PC-9 (cell line): ENCODE measurements around the gene NUDT16L1. TPM values are rescaled to one million over a fixed set of nuclear protein-coding genes. Genes with fewer than 3 reads are reported as not detected.

ENCODE experiments used
- BruUV-seq: library from RNA; stranded (reverse); fragments of 400-500 nt; replicated peaks from 2 replicates; lab custom pipeline; 2021; lab: Mats Ljungman, UMichigan
- CTCF ChIA-PET: fragments of 300-600 bp; sonication (Branson Sonifier 250); formaldehyde crosslinking; loops from one replicate; lab custom pipeline; 2022; ENCODE audit warnings: antibody characterized with exemption; lab: Charles Lee
- POLR2A ChIA-PET: fragments of 300-600 bp; sonication (Branson Sonifier 250); formaldehyde crosslinking; loops from one replicate; lab custom pipeline; 2022; ENCODE audit warnings: antibody characterized with exemption; ENCODE audit not compliant: unreplicated experiment; lab: Charles Lee
- DNase-seq, 2 experiments: peaks; one replicate each; pipeline versions ENCODE4 v3.0.0 to v3.0.0-alpha.2; 2015 to 2022; ENCODE audit warnings: mixed read lengths in 1 of 2
- H2AFZ ChIP-seq: fragments of 200-600 bp; sonication (generic); 2 replicates; pipeline ENCODE4 v1.8.1; 2017; ENCODE audit warnings: antibody characterized with exemption
- H3F3A ChIP-seq: fragments of 200-600 bp; sonication (generic); 2 replicates; pipeline ENCODE4 v1.8.1; 2017; ENCODE audit warnings: antibody characterized with exemption, mild to moderate bottlenecking, low read depth; ENCODE audit not compliant: insufficient read depth
- H3K27ac ChIP-seq: fragments of 200-600 bp; sonication (generic); 2 replicates; pipeline ENCODE4 v1.6.1; 2016; ENCODE audit warnings: mixed run types
- H3K27me3 ChIP-seq: fragments of 200-600 bp; sonication (generic); 2 replicates; pipeline ENCODE4 v1.6.1; 2016; ENCODE audit warnings: low read depth, mixed run types; ENCODE audit not compliant: insufficient read depth
- H3K36me3 ChIP-seq: fragments of 200-600 bp; sonication (generic); 2 replicates; pipeline ENCODE4 v1.6.1; 2016; ENCODE audit warnings: low read depth, mixed run types
- H3K4me1 ChIP-seq: fragments of 200-600 bp; sonication (generic); replicated peaks from 2 replicates; pipeline ENCODE4 v1.6.1; 2016; ENCODE audit warnings: mixed run types; ENCODE audit not compliant: insufficient read depth
- H3K4me2 ChIP-seq: fragments of 200-600 bp; sonication (generic); 2 replicates; pipeline ENCODE4 v1.6.1; 2017; ENCODE audit warnings: mixed run types
- H3K4me3 ChIP-seq: fragments of 200-600 bp; sonication (generic); 2 replicates; pipeline ENCODE4 v1.6.1; 2016; ENCODE audit warnings: mixed run types
- H3K79me2 ChIP-seq: fragments of 200-600 bp; sonication (generic); 2 replicates; pipeline ENCODE4 v1.6.1; 2017; ENCODE audit warnings: low read depth, mixed run types
- H3K9me2 ChIP-seq: fragments of 200-600 bp; sonication (generic); 2 replicates; pipeline ENCODE4 v1.8.1; 2017; ENCODE audit warnings: mild to moderate bottlenecking; ENCODE audit not compliant: insufficient read depth
- H3K9me3 ChIP-seq: fragments of 200-600 bp; sonication (generic); 2 replicates; pipeline ENCODE4 v1.8.1; 2016; ENCODE audit warnings: low read depth; ENCODE audit not compliant: insufficient read depth
- H4K20me1 ChIP-seq: fragments of 200-600 bp; sonication (generic); 2 replicates; pipeline ENCODE4 v1.8.1; 2017; ENCODE audit not compliant: insufficient read depth
- CTCF ChIP-seq: fragments of 200-600 bp; sonication (generic); conservative IDR thresholded peaks from 2 replicates; pipeline ENCODE4 v1.6.1; 2017; ENCODE audit warnings: mixed run types, antibody characterized with exemption, mild to moderate bottlenecking, moderate library complexity
- EZH2 ChIP-seq: fragments of 200-600 bp; sonication (generic); IDR thresholded peaks from 2 replicates; pipeline ENCODE4 v1.8.0; 2017; ENCODE audit warnings: antibody characterized with exemption, low read depth
- intact Hi-C: fragments of 100-400 bp; cut with micrococcal nuclease; formaldehyde crosslinking; loops from one replicate; pipeline ENCODE4 v1.10.0; 2022; ENCODE audit not compliant: unreplicated experiment
- total RNA-seq: library from RNA; stranded (reverse); gene quantifications from 2 replicates; pipeline ENCODE4 v1.2.3, GENCODE V29; 2021

The NUDT16L1 gene
- total RNA-seq, 1 experiment from 2014 or later, result 25.7 TPM

GRCh38 chr16:4699046-4699556, 5.7 kb downstream of the NUDT16L1 start:
- no peak for TF ChIP-seq EZH2
- no peak for TF ChIP-seq CTCF
- Histone ChIP-seq H3K4me3 (no peak overlapping the region), H3K27me3 (no peaks in the 10 kb centered on the region), H3K4me2 (no peak overlapping the region), H3F3A (peaks cover 9% of the 10 kb centered on the region; the same call in 1 of the 2 replicates), H3K79me2 (no peaks in the 10 kb centered on the region), H2AFZ (no peak overlapping the region), H3K9me2 (no peaks in the 10 kb centered on the region), H4K20me1 (peaks cover 3% of the 10 kb centered on the region; the same call in 1 of the 2 replicates), H3K4me1 (peaks cover 5% of the 10 kb centered on the region; the same call in 1 of the 2 replicates), H3K9me3 (no peaks in the 10 kb centered on the region), H3K27ac (no peak overlapping the region), H3K36me3 (no peaks in the 10 kb centered on the region; the same call in 1 of the 2 replicates)
- CTCF ChIA-PET, result no interaction called here
- DNase-seq, result no peak
- POLR2A ChIA-PET, result no interaction called here
- BruUV-seq, result no TSS peak
- intact Hi-C loops, result no loop called here

GRCh38 chr16:4700380-4700996, 7.1 kb downstream of the NUDT16L1 start:
- TF ChIP-seq EZH2 (no peak), CTCF (no peak)
- Histone ChIP-seq H3K4me3 (no peak overlapping the region), H3K9me3 (no peaks in the 10 kb centered on the region), H3K79me2 (no peaks in the 10 kb centered on the region), H4K20me1 (no peaks in the 10 kb centered on the region), H3K9me2 (no peaks in the 10 kb centered on the region), H3K4me1 (no peaks in the 10 kb centered on the region), H2AFZ (no peak overlapping the region), H3F3A (peaks cover 9% of the 10 kb centered on the region; the same call in 1 of the 2 replicates), H3K27ac (no peak overlapping the region), H3K4me2 (no peak overlapping the region), H3K27me3 (no peaks in the 10 kb centered on the region), H3K36me3 (no peaks in the 10 kb centered on the region; the same call in 1 of the 2 replicates)
- intact Hi-C loops, result no loop called here
- CTCF ChIA-PET, result interaction anchor here (0.6 kb wide), 1 partner anchor 194 kb away, joined by 9 read pairs; no protein-coding TSS in a partner anchor
- BruUV-seq, result no TSS peak
- POLR2A ChIA-PET, result no interaction called here
- DNase-seq, result no peak

DNA sequence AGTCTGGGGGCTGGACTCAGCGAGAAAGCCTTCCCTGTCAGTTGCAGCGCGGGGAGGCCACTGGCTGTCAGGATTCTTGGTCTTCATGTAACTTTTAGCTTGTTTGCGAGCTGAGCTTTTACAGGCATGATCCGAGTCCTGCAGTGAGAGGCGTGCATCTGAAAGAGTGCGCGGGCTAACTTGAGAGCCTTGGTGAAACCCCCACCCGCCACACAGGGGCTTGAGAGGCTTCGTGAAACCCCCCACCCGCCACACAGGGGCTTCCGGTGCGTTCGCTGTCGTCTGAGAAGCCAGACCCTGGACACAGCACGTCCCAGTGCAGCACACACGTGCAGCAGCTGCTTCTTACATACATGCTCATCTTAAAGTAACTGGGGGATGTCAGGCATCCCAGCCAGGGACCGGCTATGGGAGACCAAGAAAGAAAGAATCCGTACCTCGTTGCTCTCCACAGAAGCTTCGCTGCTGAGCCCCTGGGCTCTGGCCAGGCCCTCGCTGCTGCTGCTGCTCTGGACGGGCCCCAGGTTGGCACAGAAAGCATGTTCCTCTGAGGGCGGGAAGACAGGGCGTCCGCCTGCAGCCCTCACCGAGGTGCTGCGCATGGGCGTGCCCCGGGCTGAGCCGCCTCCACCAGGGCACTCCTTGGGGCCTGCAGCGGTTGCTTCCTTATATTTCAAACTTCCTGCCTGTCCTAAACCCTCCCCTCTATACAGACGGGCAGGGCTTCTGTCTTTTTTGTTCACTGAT, 7.8 kb downstream of the NUDT16L1 start:
- no peaks in the 10 kb centered on the region; the same call in 1 of the 2 replicates for H3K36me3 ChIP-seq
- no peaks in the 10 kb centered on the region for H3K27me3 ChIP-seq
- H3F3A ChIP-seq, result peaks cover 9% of the 10 kb centered on the region; the same call in 1 of the 2 replicates
- no peak for DNase-seq
- no peaks in the 10 kb centered on the region for H4K20me1 ChIP-seq
- H3K9me3 ChIP-seq, result no peaks in the 10 kb centered on the region
- H3K79me2 ChIP-seq, result no peaks in the 10 kb centered on the region
- no peak for TF ChIP-seq EZH2
- TF ChIP-seq CTCF, result no peak
- CTCF ChIA-PET, result interaction anchor here (0.6 kb wide), 1 partner anchor 194 kb away, joined by 9 read pairs; no protein-coding TSS in a partner anchor
- POLR2A ChIA-PET, result no interaction called here
- H3K4me1 ChIP-seq, result no peaks in the 10 kb centered on the region
- H3K9me2 ChIP-seq, result no peaks in the 10 kb centered on the region
- intact Hi-C loops, result no loop called here
- BruUV-seq, result no TSS peak
- H3K4me2 ChIP-seq, result no peak overlapping the region
- no peak overlapping the region for H2AFZ ChIP-seq
- H3K27ac ChIP-seq, result no peak overlapping the region
- no peak overlapping the region for H3K4me3 ChIP-seq
